HCEC 1CT (cell line): Measurements from ENCODE around the gene HTR4.

Source experiments
- DNase-seq: peaks from one replicate; pipeline ENCODE4 v3.0.0-alpha.2; 2017

The HTR4 gene

GRCh38 chr5:148524721-148525120, 129.6 kb downstream of the HTR4 start:
- no peak for DNase-seq

DNA sequence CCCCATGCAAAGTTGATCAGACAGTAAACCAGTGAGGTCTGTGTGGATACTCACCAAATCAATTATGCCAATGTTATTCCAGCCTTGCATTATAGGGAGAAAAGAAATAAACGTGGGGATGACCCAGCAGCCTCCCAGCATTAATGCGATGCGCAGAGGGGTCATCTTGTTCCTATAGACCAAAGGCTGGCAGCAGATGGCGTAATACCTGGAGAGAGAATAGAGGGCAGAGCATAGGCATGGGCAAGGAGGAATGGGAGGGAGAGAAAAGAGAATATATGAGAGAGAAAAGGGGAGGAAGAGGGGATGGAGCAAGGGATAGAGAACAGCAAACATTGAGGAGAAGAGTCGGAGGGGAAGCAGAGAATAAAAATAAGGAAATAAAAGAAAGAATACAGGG, 131.2 kb downstream of the HTR4 start:
- DNase-seq: no peak

DNA sequence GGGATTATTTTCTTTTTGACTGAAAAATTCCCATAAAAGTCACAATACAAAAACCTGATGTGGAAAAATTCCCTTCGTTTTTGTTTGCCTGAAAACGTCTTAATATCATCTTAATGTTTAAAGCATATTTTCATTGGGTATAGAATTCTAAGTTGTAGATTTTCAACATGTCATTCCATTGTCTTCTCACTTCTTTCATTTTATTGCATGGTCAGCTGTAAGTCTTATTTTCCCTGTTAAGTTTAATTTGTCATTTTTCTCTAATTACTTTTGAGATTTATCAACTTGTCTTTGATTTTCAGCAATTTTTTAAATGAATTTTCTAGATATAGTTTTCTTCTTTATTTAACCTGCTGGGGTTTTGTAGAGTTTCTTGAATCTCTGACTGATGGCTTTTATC, 138.9 kb downstream of the HTR4 start:
- no peak for DNase-seq

DNA sequence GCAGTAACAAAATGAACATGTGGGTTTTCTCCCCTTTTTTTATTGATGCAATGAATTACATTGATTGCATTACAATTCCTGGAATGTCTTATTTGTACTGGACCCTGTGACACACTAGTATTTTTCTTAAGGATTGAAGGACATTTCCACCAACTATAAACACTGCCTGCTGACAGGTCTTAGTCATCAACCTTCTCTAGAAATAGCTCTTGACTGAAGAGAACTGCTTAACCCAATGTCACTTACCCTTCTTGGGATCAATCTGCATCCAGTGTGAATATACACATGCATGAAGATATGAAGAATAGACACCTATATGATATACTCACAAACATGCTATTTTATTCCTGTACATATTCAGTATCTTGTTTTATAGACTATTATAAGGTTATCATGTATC, 140.0 kb downstream of the HTR4 start:
- DNase-seq: no peak

DNA sequence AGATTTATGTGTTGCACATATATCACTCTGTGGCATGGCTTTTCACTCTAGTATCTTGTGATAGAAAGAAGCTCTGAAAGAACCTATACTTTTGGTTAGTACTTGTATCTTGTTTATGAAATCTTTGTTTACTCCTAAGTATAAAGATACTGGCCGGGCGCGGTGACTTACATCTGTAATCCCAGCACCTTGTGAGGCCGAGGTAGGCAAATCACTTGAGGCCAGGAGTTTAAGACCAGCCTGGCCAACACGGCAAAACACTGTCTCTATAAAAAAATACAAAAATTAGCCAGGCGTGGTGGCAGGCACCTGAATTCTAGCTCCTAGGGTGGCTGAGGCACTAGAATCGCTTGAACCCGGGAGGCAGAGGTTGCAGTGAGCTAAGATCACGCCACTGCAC, 141.8 kb downstream of the HTR4 start:
- no peak for DNase-seq

- DNase-seq: no peak
These were observed 142.4 kb downstream of the HTR4 start for GRCh38 chr5:148511810-148512347.

GRCh38 chr5:148509893-148510292, 144.4 kb downstream of the HTR4 start:
- DNase-seq: no peak

- no peak for DNase-seq
These were observed 146.7 kb downstream of the HTR4 start for GRCh38 chr5:148507648-148508047.

DNA sequence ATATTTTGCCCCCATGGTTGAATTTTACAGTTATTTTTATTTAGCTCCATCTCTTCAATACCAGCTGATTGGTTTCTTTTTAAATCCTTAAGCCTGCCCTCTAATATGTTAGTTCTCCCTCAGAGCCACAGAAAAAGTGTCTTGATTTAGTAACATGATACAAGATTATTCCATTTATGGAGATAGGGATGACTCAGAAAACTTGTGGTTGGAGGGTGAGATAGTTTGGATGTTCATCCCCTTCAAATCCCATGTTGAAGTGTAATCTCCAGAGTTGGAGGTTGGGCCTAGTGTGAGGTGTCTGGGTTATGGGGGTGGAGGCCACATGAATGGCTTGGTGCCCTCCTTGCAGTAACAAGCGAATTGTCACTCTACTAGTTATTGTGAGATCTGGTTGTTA, 154.9 kb downstream of the HTR4 start:
- DNase-seq: no peak

- DNase-seq: no peak
These were observed 156.6 kb downstream of the HTR4 start for GRCh38 chr5:148497757-148498156.

DNA sequence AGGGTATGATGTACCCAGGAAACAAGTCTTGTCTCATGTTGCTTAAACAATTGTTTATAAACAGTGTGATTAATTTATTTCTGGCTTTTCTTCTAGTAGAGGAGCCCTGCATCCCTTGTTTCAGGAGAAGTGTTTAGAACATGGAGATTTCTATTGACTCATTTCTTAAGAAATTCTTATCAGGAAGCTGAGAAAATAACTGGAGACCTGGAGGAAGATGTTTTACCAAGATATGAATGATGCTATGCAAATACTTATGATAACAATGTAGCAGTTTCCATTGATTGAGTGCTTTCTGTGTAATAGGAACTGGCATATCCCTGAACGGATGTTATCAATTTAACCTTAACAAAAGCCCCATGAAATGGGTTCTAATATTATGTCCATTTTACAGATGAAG, 162.0 kb downstream of the HTR4 start:
- no peak for DNase-seq

- DNase-seq: no peak
These were observed 162.5 kb downstream of the HTR4 start for GRCh38 chr5:148491793-148492184.

- no peak for DNase-seq
These were observed 163.1 kb downstream of the HTR4 start for GRCh38 chr5:148491015-148491792.

DNA sequence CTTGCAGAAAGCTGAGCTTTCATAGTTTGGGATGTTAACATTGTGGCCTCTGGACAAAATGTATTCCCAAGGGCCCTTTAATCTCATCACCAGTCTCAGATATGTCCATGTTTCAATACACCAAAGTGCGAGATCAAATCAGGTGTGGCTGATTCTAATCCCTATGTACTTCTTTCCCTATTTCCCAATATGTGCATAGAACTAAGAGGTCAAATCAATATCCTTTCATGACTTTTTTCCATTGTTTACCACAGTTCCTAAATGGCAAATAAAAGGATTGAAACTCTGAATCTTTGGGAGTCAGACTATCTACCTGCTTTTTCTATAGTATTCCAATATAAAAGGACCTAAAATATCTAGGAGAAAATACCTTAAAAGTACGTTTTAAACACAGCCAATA, 165.6 kb downstream of the HTR4 start:
- no peak for DNase-seq

DNA sequence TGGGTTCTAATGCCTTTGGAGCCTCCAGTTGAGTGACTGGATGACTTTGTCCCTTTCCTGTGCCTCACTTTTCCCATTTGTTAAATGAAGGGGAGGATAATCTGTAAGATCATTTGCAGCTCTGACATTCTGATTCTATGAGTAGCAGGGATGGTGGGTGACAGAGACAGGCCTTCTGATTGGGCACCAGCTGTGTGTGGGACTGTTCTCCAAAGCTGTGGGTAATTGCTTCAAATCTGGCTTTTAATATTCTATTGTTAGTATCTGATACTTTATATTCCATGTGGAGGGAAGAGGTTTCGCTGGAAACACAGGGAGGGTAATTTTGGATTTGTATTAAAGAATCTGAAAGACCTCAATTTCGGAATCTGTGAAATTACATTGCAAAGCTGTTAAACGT, 167.9 kb downstream of the HTR4 start:
- DNase-seq: no peak

DNA sequence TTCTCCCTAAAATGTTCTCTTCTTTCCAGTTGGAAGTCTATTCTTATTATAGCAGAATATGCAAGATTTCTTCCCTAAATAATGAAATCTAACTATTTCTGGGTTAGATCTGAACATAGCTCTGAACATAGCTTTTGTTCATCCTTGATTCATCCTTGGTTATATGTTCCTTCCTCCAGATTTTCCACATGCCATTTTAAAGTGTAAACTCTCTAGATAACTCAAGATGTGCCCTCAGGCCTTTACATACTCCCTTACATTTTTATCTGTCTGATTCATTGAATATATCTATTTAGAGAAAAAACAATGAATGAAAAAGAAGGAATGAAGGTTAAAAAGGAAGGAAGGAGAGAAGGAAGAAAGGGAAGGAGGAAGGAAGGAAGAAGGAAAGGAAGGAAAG, 169.7 kb downstream of the HTR4 start:
- no peak for DNase-seq

- DNase-seq: no peak
These were observed 170.6 kb downstream of the HTR4 start for GRCh38 chr5:148483750-148484149.

DNA sequence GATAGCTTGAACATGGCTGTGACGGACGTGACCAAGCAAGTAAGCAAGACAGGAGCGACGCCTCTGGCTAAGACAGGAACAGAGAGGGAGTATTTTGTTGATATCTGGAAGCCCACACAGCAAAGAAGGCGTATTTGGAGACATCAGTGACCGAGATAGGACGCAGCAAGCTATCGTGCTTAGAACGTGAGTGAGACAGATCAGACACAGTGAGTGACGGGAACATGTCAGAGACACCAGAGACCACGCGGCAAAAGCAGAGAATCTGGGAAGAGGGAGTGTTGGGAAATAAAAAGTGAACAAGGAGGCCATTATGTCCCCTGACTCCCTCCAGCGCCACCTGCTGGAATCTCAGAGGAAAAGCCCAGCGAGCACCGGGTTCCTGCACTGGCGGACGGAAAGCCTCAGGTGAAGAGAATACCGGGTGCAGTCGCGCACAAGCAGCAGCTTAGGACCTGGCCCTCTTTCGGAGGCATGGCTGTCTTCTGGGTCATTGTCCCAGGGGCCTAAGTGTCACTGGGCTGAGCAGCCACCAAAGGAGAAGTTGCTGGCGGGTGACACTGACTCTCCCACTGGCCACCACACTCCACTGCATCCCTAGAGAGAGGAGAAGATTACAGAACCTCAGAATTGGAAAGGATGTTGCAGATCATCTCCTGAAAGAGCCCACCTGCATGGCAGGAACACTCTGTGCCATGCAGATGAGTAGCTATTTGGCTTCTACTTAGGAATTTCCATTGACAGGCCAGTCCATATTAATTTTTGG, 171.4 kb downstream of the HTR4 start:
- DNase-seq: peak; percentile 51

- DNase-seq: no peak
These were observed 172.1 kb downstream of the HTR4 start for GRCh38 chr5:148482196-148482595.

- no peak for DNase-seq
These were observed 176.9 kb downstream of the HTR4 start for GRCh38 chr5:148477429-148477828.

DNA sequence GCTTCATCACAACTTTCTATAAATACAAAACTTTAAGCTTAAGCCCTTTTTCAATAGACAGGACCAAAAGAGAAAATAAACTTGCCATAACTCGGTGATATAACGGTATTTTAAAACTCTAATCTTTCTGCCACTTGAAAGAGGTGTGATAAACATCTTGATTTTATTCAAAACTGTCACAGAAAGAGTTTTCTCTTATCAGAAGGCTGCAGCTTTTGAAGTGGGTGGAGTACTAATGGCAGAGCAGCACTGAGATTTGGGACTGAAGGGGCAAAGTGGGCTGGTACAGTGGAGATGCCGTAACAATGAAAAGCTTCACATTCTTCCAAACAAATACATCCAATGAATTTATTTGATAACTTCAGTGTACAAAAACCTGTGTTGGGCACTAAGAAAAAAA, 178.0 kb downstream of the HTR4 start:
- DNase-seq: no peak

DNA sequence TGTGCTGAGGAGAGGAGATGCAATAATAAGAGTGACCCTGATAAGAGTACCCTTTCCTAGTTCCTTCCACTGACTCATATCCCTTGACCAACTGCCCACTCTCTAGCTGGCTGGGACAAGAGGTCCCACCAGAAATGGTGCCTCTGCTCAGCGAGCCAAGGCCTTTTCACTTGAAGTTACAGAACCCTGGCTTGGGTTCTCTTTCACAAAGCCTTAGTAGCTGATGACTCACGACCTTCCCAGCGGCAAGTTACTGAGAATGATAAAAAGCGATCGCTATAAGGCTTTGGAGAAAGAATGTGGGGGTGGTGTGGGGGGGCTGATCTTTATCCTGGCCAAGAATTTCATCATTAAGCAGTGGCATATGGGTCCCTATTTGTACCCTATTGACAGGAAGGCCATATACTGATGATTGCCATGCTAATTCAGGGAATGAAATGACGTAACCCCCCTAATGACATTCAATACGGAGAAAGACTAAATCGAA, 180.3 kb downstream of the HTR4 start:
- no peak for DNase-seq

DNA sequence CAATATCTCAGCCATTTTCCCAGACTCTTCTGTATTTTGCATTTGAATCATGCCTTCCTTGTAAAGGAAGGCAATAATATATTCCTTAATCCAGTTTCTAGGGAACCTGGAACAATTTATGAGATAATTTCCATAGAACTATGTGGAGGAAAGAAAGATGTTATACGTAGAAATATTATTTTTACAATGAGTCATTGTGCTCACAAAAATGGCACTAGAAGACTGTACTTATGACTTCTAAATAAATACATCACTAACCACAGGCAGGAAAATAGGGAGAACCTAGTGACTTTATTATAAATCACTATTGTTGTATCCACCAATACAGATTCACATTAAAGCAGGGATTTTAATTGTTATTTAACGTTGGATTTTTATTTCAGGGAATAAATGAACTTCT, 182.9 kb downstream of the HTR4 start:
- no peak for DNase-seq

- peak; percentile 52 for DNase-seq
These were observed 184.8 kb downstream of the HTR4 start for GRCh38 chr5:148469501-148469935.
